ENCODE results near the gene RUNX1.

GRCh38 chr21:35071347-35071746, 22.2 kb upstream of the RUNX1 start:
- TF ChIP-seq EZH2 (IDR thresholded peaks at IDR 0.05; ENCODE audit: borderline replicate concordance, insufficient read depth, low read depth, low read length, poor library complexity, severe bottlenecking): no peak
- TF ChIP-seq CTCF (IDR thresholded peaks at IDR 0.05): no peak

Measured in B cell (primary cell).